Naive thymus-derived CD4-positive, alpha-beta T cell (primary cell): ENCODE results near the gene C1QTNF2. TPM values are rescaled to one million over a fixed set of nuclear protein-coding genes. Genes with fewer than 3 reads are reported as not detected.

ENCODE experiments used
- ATAC-seq: fragments of 150-1000 bp; cut with Tn5 transposase; 2 replicates; pipeline ENCODE4 v1.10.0; 2021; ENCODE audit warnings: mild to moderate bottlenecking, moderate library complexity
- CTCF ChIA-PET: fragments of 350-600 bp; sonication (Branson Sonifier 250); formaldehyde crosslinking; loops from one replicate; lab custom pipeline; 2021; ENCODE audit warnings: antibody characterized with exemption; lab: Charles Lee
- POLR2A ChIA-PET: fragments of 350-600 bp; sonication (Branson Sonifier 250); formaldehyde crosslinking; loops from one replicate; lab custom pipeline; 2021; ENCODE audit warnings: antibody characterized with exemption, inconsistent platforms; lab: Charles Lee
- DNase-seq, 9 donors: peaks; one replicate each; pipeline versions ENCODE4 v3.0.0 to v3.0.0-alpha.2; 2020 to 2022; ENCODE audit warnings: mixed read lengths in 1 of 9
- H3K27ac ChIP-seq: one replicate; pipeline ENCODE4 v1.7.0; 2013; ENCODE audit warnings: mild to moderate bottlenecking, low read depth, low read length, moderate library complexity
- H3K27me3 ChIP-seq, 2 donors: one replicate each; pipeline ENCODE4 v1.7.0; 2013; ENCODE audit warnings: low read length in 2 of 2, mild to moderate bottlenecking in 2 of 2, moderate library complexity in 2 of 2; ENCODE audit not compliant: control insufficient read depth in 2 of 2, insufficient read depth in 2 of 2
- H3K36me3 ChIP-seq, 3 experiments: 1 replicate in 2 of 3; 2 replicates in 1 of 3; pipeline ENCODE4 v1.7.0; 2013; ENCODE audit warnings: low read length in 3 of 3, mild to moderate bottlenecking in 3 of 3, moderate library complexity in 1 of 3; ENCODE audit not compliant: insufficient read depth in 3 of 3, control insufficient read depth in 2 of 3
- H3K4me1 ChIP-seq, 2 donors: one replicate each; pipeline ENCODE4 v1.7.0; 2013; ENCODE audit warnings: low read length in 2 of 2, mild to moderate bottlenecking in 2 of 2, moderate library complexity in 1 of 2; ENCODE audit not compliant: control insufficient read depth in 2 of 2, insufficient read depth in 2 of 2
- H3K4me3 ChIP-seq: 2 replicates; pipeline ENCODE4 v1.7.0; 2013; ENCODE audit warnings: mild to moderate bottlenecking, low read length
- H3K9me3 ChIP-seq, 3 experiments: 1 replicate in 2 of 3; 2 replicates in 1 of 3; pipeline ENCODE4 v1.7.0; 2013; ENCODE audit warnings: low read length in 3 of 3; ENCODE audit not compliant: control insufficient read depth in 2 of 3
- H3K27ac Mint-ChIP-seq, 9 donors: one replicate each; pipeline ENCODE4 v1.8.0; 2020 to 2022; ENCODE audit warnings: mixed read lengths in 9 of 9, mild to moderate bottlenecking in 8 of 9, moderate library complexity in 5 of 9, inconsistent platforms in 2 of 9
- H3K27me3 Mint-ChIP-seq, 5 donors: one replicate each; pipeline ENCODE4 v1.8.0; 2021 to 2022; ENCODE audit warnings: mixed read lengths in 5 of 5, mild to moderate bottlenecking in 1 of 5
- H3K36me3 Mint-ChIP-seq, 5 donors: one replicate each; pipeline ENCODE4 v1.8.0; 2020 to 2022; ENCODE audit warnings: mixed read lengths in 5 of 5, mild to moderate bottlenecking in 3 of 5, inconsistent platforms in 1 of 5
- H3K4me1 Mint-ChIP-seq, 7 donors: one replicate each; pipeline ENCODE4 v1.8.0; 2020 to 2022; ENCODE audit warnings: mixed read lengths in 7 of 7, mild to moderate bottlenecking in 3 of 7, inconsistent platforms in 1 of 7
- H3K4me3 Mint-ChIP-seq, 10 donors: one replicate each; pipeline ENCODE4 v1.8.0; 2020 to 2022; ENCODE audit warnings: mild to moderate bottlenecking in 10 of 10, mixed read lengths in 10 of 10, moderate library complexity in 6 of 10, inconsistent platforms in 2 of 10
- H3K9me3 Mint-ChIP-seq, 11 donors: one replicate each; pipeline ENCODE4 v1.8.0; 2020 to 2022; ENCODE audit warnings: mixed read lengths in 11 of 11, mild to moderate bottlenecking in 4 of 11, inconsistent platforms in 1 of 11, moderate library complexity in 1 of 11
- intact Hi-C, 2 donors: fragments of 100-400 bp; cut with micrococcal nuclease; formaldehyde crosslinking; loops; one replicate each; pipeline ENCODE4 v1.15.1; 2023
- polyA plus RNA-seq, 2 donors: library from polyadenylated mRNA; unstranded; fragments of 300-500 nt; fragmentation: Illumina TruSeq; gene quantifications; one replicate each; pipeline ENCODE4 v1.2.3, GENCODE V29; 2021
- total RNA-seq, 6 experiments: library from RNA in 5 of 6; stranded (reverse) in 5 of 6; gene quantifications; 1 replicate in 5 of 6; 2 replicates in 1 of 6; pipeline ENCODE4 v1.2.3 and lab custom pipeline; 2021 to 2026

The C1QTNF2 gene
- total and polyA plus RNA-seq, 7 experiments from 2014 or later: not detected

DNA sequence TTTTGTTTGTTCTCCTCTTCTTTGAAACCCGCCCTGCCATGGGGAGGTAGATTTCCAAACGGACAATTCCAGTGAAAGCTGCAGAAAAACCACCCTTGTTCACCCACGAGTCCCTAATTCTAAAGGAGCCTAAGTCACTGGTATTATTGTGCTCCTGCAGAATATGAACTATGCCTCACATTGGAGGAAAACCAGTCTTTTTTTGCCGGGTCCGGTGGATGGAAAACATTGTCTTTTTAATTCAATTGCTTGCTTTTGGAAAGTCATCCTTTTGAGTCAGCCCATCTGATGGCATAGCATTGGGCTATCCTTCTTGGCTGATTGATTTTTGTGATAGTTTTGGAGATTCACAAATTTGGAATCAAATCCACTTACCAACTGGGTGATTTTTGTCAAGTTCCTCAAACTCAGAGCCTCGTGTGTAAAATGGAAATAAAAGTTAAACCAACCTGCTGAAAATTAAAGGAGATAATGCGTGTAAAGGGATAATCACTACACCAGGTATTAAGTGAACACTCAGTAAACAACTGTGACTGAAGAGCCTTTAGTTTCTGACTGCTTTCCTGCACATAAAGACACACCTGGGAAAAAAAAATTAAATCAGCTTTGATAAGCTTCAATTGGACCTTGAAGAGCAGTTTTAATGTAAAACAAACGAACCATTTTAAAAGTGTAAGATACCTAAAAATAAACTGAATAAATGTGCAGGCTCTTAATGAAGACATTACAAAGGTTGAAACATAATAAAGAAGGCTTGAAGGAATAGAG is 57.3 kb downstream of the C1QTNF2 start:
- no peak overlapping the region for H3K27ac ChIP-seq
- H3K27me3 ChIP-seq: no peaks in the 10 kb centered on the region
- H3K9me3 ChIP-seq: no peaks in the 10 kb centered on the region
- H3K4me3 ChIP-seq: no peak overlapping the region
- Mint-ChIP-seq H3K27ac (peak overlapping the region in 1 of 9 donors; percentile 10), H3K36me3 (peaks cover 0 to 5% (median 0%) of the 10 kb centered on the region in 5 donors), H3K4me3 (peak overlapping the region in 9 of 10 donors; percentile 54 to 85 (median 78)), H3K9me3 (peaks cover 0 to 2% (median 0%) of the 10 kb centered on the region in 11 donors), H3K4me1 (peaks cover 2 to 17% (median 12%) of the 10 kb centered on the region in 7 donors), H3K27me3 (peaks cover 55 to 81% (median 71%) of the 10 kb centered on the region in 5 donors)
- intact Hi-C loops: no loop called here
- ChIA-PET CTCF (no interaction called here), POLR2A (no interaction called here)
- H3K36me3 ChIP-seq: no peaks in the 10 kb centered on the region
- H3K4me1 ChIP-seq: no peaks in the 10 kb centered on the region
- DNase-seq: no peak
- no peak for ATAC-seq

DNA sequence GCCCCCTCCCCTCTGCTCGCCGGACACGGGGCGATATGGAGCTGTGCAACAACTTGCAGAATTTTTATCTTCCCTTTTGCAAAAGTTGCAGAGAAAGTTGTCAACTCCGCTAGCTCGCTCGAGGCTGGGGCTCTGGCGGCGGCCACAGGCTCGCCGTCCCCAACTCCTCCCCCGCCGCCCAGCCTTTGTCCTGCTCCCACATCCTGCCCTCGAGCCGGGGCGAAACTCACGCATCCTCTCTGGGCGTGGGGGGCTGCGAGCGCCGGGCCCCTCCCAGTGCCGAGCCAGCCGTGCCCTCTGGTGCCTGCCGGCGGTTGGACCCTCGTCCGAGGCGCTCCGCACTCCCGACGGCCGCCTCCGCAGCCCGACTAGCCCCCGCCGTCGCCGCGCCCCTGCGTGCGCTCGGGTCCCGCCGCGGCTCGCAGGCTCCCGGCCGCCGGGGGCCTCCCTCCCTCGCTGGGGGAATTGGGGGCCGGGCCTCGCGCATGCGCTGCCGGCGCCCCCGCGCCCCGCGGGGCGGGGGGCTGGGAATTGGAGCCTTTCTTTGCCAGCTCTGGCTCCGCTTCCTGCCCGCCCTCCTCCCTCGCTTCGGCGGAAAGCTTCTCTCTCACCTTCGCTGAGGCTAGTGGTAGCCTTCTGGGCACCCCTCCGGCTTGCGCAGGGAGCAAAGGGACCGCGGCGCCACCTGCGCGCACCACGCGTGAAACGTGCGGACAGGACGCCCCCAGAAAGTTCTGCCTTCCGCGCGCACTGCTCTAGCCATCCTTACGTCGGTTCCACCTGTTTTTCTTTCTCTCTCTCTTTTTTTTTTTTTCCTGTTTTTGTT is 58.1 kb downstream of the C1QTNF2 start, which contains the start of gene CCNJL:
CCNJL (minus strand) TSS at position 431 of the 826 bp plus-strand sequence. CDS start 641 bp downstream, outside the sequence.
- peak; percentile 29 for ATAC-seq
- Histone ChIP-seq H3K27me3 (no peaks in the 10 kb centered on the region), H3K27ac (no peak within 1 kb of the TSS), H3K4me1 (no peaks in the 10 kb centered on the region), H3K9me3 (no peaks in the 10 kb centered on the region), H3K4me3 (no peak within 1 kb of the TSS), H3K36me3 (no peaks in the 10 kb centered on the region)
- Mint-ChIP-seq H3K4me1 (peaks cover 2 to 17% (median 12%) of the 10 kb centered on the region in 7 donors), H3K27ac (peak within 1 kb of the TSS in 1 of 9 donors; percentile 10), H3K4me3 (peak within 1 kb of the TSS; percentile 16 to 85 (median 77)), H3K9me3 (peaks cover 0 to 2% (median 0%) of the 10 kb centered on the region in 11 donors), H3K36me3 (peaks cover 0 to 5% (median 0%) of the 10 kb centered on the region in 5 donors), H3K27me3 (peaks cover 55 to 82% (median 74%) of the 10 kb centered on the region in 5 donors)
- intact Hi-C loops: no loop called here
- DNase-seq: no peak
- CTCF ChIA-PET: interaction anchor here (0.5 kb wide), 1 partner anchor 169 kb away, joined by 5 read pairs; no protein-coding TSS in a partner anchor
- POLR2A ChIA-PET: no interaction called here

DNA sequence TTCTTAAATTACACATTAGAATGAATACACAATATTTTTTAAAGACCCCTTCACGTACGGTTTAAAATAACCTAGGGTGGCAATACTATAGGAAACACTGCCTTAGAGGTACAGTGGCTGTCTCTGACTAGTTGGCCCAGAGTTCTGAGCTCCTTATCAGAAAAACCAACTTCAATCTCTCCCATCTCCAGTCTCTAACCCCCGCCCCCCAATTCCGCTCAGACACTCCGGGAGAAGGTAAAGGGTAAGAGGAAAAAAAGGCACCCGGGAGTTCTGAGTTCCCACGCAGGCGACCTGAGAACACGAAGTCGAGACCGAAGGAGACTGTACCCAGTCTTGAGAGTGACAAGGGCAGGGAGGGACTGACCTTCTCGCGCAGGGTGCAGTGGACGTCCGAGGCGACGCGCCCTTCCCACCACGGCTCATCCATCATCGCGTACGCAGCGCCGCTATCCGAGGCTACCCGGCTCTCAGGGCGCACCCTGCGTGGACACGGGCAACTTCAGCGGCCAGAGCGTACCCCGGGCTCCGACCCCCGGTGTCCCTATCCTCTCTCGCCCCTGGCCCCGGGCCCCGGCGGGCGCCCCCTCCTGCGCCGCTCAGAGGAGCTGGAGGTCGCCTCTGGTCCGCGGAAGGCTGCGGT is 58.8 kb downstream of the C1QTNF2 start:
- Mint-ChIP-seq H3K27ac (no peak overlapping the region), H3K9me3 (peaks cover 0 to 2% (median 0%) of the 10 kb centered on the region in 11 donors), H3K36me3 (peaks cover 0 to 5% (median 0%) of the 10 kb centered on the region in 5 donors), H3K4me3 (peak overlapping the region in 9 of 10 donors; percentile 32 to 85 (median 56)), H3K4me1 (peaks cover 2 to 17% (median 12%) of the 10 kb centered on the region in 7 donors), H3K27me3 (peaks cover 50 to 84% (median 70%) of the 10 kb centered on the region in 5 donors)
- H3K4me1 ChIP-seq: no peaks in the 10 kb centered on the region
- POLR2A ChIA-PET: no interaction called here
- H3K9me3 ChIP-seq: no peaks in the 10 kb centered on the region
- ATAC-seq (peak; percentile 32), DNase-seq (no peak)
- intact Hi-C loops: no loop called here
- H3K27ac ChIP-seq: no peak overlapping the region
- H3K36me3 ChIP-seq: no peaks in the 10 kb centered on the region
- no peak overlapping the region for H3K4me3 ChIP-seq
- CTCF ChIA-PET: interaction anchor here (0.5 to 0.7 kb wide), 2 partner anchors 64 to 169 kb away, joined by 3 to 5 read pairs; no protein-coding TSS in a partner anchor
- H3K27me3 ChIP-seq: no peaks in the 10 kb centered on the region

DNA sequence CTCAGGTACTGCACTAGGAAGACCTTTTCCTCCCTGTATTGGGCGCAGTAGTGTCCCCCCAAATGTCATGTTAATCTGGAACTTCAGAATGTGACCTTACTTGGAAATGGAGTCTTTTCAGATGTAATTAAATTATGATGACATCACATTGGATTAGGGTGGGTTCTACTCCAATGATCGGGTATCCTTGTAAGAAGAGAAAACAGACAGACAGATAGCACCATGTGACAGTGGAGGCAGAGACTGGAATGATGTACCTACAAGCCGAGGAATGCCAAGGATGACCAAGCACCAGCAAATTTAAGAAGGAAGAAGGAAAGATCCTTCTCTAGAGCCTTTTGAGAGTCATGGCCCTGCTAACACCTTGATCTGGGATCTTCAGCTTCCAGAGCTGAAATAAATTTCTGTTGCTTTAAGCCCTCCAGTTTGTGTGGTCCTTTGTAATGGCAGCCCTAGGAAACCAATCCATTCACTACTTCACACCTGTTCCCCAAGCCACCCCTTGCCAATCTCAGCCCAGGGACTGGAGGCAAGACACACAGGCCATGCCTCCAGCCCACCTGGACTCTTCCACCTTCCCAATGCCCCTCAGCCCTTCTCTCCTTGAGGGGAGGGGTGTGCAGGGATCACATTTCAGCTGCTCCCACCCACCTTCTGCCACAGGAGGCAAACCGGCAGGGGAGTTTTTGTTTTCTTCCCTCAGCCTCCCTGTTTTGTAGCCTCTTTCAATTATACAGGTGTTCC is 59.7 kb downstream of the C1QTNF2 start:
- Mint-ChIP-seq H3K4me3 (peak overlapping the region in 1 of 10 donors; percentile 31), H3K4me1 (peaks cover 2 to 17% (median 11%) of the 10 kb centered on the region in 7 donors), H3K36me3 (peaks cover 0 to 5% (median 0%) of the 10 kb centered on the region in 5 donors), H3K27me3 (peaks cover 43 to 79% (median 61%) of the 10 kb centered on the region in 5 donors), H3K27ac (no peak overlapping the region), H3K9me3 (peaks cover 0 to 2% (median 0%) of the 10 kb centered on the region in 11 donors)
- Histone ChIP-seq H3K36me3 (no peaks in the 10 kb centered on the region), H3K4me3 (no peak overlapping the region), H3K27ac (no peak overlapping the region), H3K27me3 (no peaks in the 10 kb centered on the region), H3K9me3 (no peaks in the 10 kb centered on the region), H3K4me1 (no peaks in the 10 kb centered on the region)
- DNase-seq: no peak
- ChIA-PET POLR2A (no interaction called here), CTCF (interaction anchor here (0.7 kb wide), 1 partner anchor 64 kb away, joined by 3 read pairs; no protein-coding TSS in a partner anchor)
- no peak for ATAC-seq
- intact Hi-C loops: no loop called here

DNA sequence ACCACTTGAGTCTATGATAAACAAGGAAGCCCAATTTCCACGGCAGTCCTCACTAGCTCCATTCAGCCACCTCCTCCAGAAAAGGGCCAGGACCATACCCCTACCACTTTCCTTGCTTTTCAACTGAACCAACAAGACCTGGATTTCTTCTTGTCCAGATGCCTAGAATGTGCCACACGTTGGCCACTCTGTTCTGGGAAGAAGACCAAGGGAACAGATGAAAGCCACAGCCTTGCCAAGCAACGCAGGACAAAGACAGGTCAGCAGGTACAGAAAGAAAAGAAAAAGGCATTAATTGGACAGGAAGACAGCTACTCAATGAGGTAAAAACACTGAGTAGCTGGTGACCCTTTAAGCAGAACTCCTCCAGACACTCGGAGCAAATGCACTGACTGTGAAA is 60.3 kb downstream of the C1QTNF2 start:
- Mint-ChIP-seq H3K27ac (no peak overlapping the region), H3K9me3 (peaks cover 0 to 2% (median 0%) of the 10 kb centered on the region in 11 donors), H3K4me1 (peaks cover 2 to 17% (median 11%) of the 10 kb centered on the region in 7 donors), H3K4me3 (no peak overlapping the region), H3K36me3 (peaks cover 0 to 5% (median 0%) of the 10 kb centered on the region in 5 donors), H3K27me3 (peaks cover 43 to 81% (median 57%) of the 10 kb centered on the region in 5 donors)
- H3K27ac ChIP-seq: no peak overlapping the region
- intact Hi-C loops: no loop called here
- no peaks in the 10 kb centered on the region for H3K27me3 ChIP-seq
- DNase-seq (no peak), ATAC-seq (no peak)
- no peaks in the 10 kb centered on the region for H3K36me3 ChIP-seq
- H3K4me1 ChIP-seq: no peaks in the 10 kb centered on the region
- CTCF ChIA-PET: no interaction called here
- POLR2A ChIA-PET: no interaction called here
- no peaks in the 10 kb centered on the region for H3K9me3 ChIP-seq
- H3K4me3 ChIP-seq: no peak overlapping the region
